ENCODE measurements around the gene ZNF618.

DNA sequence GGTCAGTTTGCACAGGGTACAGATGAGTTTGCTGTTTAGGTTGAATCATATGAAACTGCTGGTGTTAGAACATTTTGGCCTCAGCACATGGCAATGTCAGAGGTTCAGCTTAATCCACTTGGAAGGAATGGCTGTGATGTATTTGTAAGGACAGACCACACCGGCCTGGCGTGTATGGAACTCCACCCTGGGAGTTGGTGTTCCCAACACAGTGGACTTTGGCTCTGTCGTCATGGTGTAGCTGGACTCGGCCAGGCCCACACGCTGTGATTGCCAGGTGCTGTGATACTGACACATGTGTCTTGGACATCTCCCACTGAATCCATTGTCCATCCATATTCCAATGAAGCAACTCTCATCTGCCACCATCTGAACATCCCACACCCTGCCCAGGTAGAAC lies 90.3 kb downstream of the ZNF618 start:
- no peak for TF ChIP-seq POLR2A (IDR thresholded peaks at IDR 0.05)
- no peak for TF ChIP-seq CTCF (IDR thresholded peaks at IDR 0.05)
